GM18508 (cell line): ENCODE measurements around the gene EML5.

ENCODE experiments used
- ATAC-seq: cut with Tn5 transposase; IDR thresholded peaks from one replicate; pipeline ENCODE4 v1.9.1; 2021; ENCODE audit warnings: moderate number of reproducible peaks; ENCODE audit not compliant: insufficient read depth, unreplicated experiment

Gene EML5

GRCh38 chr14:88628033-88628432 lies 164.7 kb downstream of the EML5 start:
- ATAC-seq, result no peak

GRCh38 chr14:88625671-88626070 lies 167.1 kb downstream of the EML5 start:
- no peak for ATAC-seq

GRCh38 chr14:88621100-88621499 lies 171.7 kb downstream of the EML5 start:
- no peak for ATAC-seq

- ATAC-seq, result no peak
Measured at GRCh38 chr14:88618476-88618875, 174.3 kb downstream of the EML5 start.

GRCh38 chr14:88617479-88617878 lies 175.3 kb downstream of the EML5 start:
- no peak for ATAC-seq

- no peak for ATAC-seq
Measured at GRCh38 chr14:88616697-88617096, 176.1 kb downstream of the EML5 start.

- ATAC-seq, result no peak
Measured at GRCh38 chr14:88614218-88614907, 178.4 kb downstream of the EML5 start.

- no peak for ATAC-seq
Measured at GRCh38 chr14:88613552-88614010, 179.2 kb downstream of the EML5 start.

GRCh38 chr14:88612981-88613380 lies 179.8 kb downstream of the EML5 start:
- ATAC-seq, result no peak

- no peak for ATAC-seq
Measured at GRCh38 chr14:88611878-88612277, 180.9 kb downstream of the EML5 start.

GRCh38 chr14:88607829-88608228 lies 184.9 kb downstream of the EML5 start:
- ATAC-seq, result no peak

GRCh38 chr14:88605594-88605993 lies 187.2 kb downstream of the EML5 start:
- no peak for ATAC-seq

GRCh38 chr14:88604212-88604611 lies 188.5 kb downstream of the EML5 start:
- ATAC-seq, result no peak

GRCh38 chr14:88599761-88600439 lies 192.9 kb downstream of the EML5 start:
- ATAC-seq, result peak; percentile 95

- ATAC-seq, result no peak
Measured at GRCh38 chr14:88599326-88599725, 193.4 kb downstream of the EML5 start.

GRCh38 chr14:88598097-88598675 lies 194.6 kb downstream of the EML5 start:
- ATAC-seq, result no peak

- ATAC-seq, result no peak
Measured at GRCh38 chr14:88597601-88598000, 195.2 kb downstream of the EML5 start.

- ATAC-seq, result no peak
Measured at GRCh38 chr14:88597038-88597437, 195.7 kb downstream of the EML5 start.

- ATAC-seq, result no peak
Measured at GRCh38 chr14:88592031-88592430, 200.7 kb downstream of the EML5 start.

GRCh38 chr14:88590173-88590572 lies 202.6 kb downstream of the EML5 start:
- ATAC-seq, result no peak

- ATAC-seq, result no peak
Measured at GRCh38 chr14:88588081-88588480, 204.7 kb downstream of the EML5 start.

GRCh38 chr14:88584451-88584850 lies 208.3 kb downstream of the EML5 start:
- ATAC-seq, result no peak
